Activated gamma-delta T cell treated with anti-CD3 and anti-CD28 coated beads, Interleukin-2, amount 50 U/mL, for 16 hours (primary cell): ENCODE results near the gene CDHR4.
"Not testable (repeated sequence)": the region's sequence is repeated elsewhere in the genome, so short reads cannot be mapped to it uniquely, and the experiment has no call there.

Experiments
- DNase-seq: peaks from one replicate; pipeline ENCODE4 v3.0.0-alpha.2; 2020; ENCODE audit warnings: low read depth

CDHR4 gene

GRCh38 chr3:49799761-49800160 is at the start of gene CDHR4:
CDHR4 (minus strand) TSS chr3:49799873; CDS start chr3:49799812, 61 bp downstream.
- DNase-seq, result no peak

- DNase-seq, result no peak
Measured at GRCh38 chr3:49845694-49846093, 46.0 kb upstream of the CDHR4 start.

GRCh38 chr3:49844464-49845183 is 45.0 kb upstream of the CDHR4 start:
- DNase-seq, result no peak

- no peak for DNase-seq
Measured at GRCh38 chr3:49842843-49843517, 43.3 kb upstream of the CDHR4 start.

- DNase-seq, result no peak
Measured at GRCh38 chr3:49841806-49842205, 42.1 kb upstream of the CDHR4 start.

- no peak for DNase-seq
Measured at GRCh38 chr3:49841126-49841696, 41.5 kb upstream of the CDHR4 start.

GRCh38 chr3:49840388-49840787 is 40.7 kb upstream of the CDHR4 start:
- no peak for DNase-seq

- DNase-seq, result peak; percentile 73
Measured at GRCh38 chr3:49839193-49839809, 39.6 kb upstream of the CDHR4 start.

GRCh38 chr3:49831341-49831740 is 31.7 kb upstream of the CDHR4 start:
- no peak for DNase-seq

- no peak for DNase-seq
Measured at GRCh38 chr3:49826016-49826415, 26.3 kb upstream of the CDHR4 start.

- DNase-seq, result not testable (repeated sequence)
Measured at GRCh38 chr3:49823131-49823530, 23.5 kb upstream of the CDHR4 start.

GRCh38 chr3:49813497-49814174 is 14.0 kb upstream of the CDHR4 start, which contains the start of gene UBA7:
UBA7 (minus strand) TSS chr3:49813953; CDS start chr3:49813787, 166 bp downstream.
- no peak for DNase-seq

GRCh38 chr3:49812916-49813496 is 13.3 kb upstream of the CDHR4 start:
- no peak for DNase-seq

GRCh38 chr3:49807431-49808114 is 7.9 kb upstream of the CDHR4 start:
- DNase-seq, result no peak

GRCh38 chr3:49806850-49807249 is 7.2 kb upstream of the CDHR4 start:
- no peak for DNase-seq

GRCh38 chr3:49805897-49806701 is 6.4 kb upstream of the CDHR4 start:
- no peak for DNase-seq

- no peak for DNase-seq
Measured at GRCh38 chr3:49805367-49805782, 5.7 kb upstream of the CDHR4 start.

- no peak for DNase-seq
Measured at GRCh38 chr3:49804141-49805041, 4.7 kb upstream of the CDHR4 start.

GRCh38 chr3:49803465-49804140 is 3.9 kb upstream of the CDHR4 start:
- DNase-seq, result no peak
